Adrenal gland (tissue), 5 donors: ENCODE results near the gene NDST1.

ENCODE experiments used
- CTCF ChIP-seq, 6 experiments: fragments of 450-650 bp in 4 of 6; fragments of 200-600 bp in 2 of 6; sonication (generic) in 1 of 6; IDR thresholded peaks; 1 replicate in 5 of 6; 2 replicates in 1 of 6; pipeline versions ENCODE4 v1.5.1 to v1.8.0; 2016 to 2021; ENCODE audit warnings: antibody characterized with exemption in 6 of 6, mild to moderate bottlenecking in 2 of 6, moderate library complexity in 1 of 6
- POLR2A ChIP-seq, 2 donors: fragments of 450-650 bp; IDR thresholded peaks; one replicate each; pipeline ENCODE4 v1.6.1; 2017; ENCODE audit warnings: antibody characterized with exemption in 2 of 2, mild to moderate bottlenecking in 2 of 2, moderate library complexity in 1 of 2
- donor health status: DM: no; HTN: no; CAD: no.

DNA sequence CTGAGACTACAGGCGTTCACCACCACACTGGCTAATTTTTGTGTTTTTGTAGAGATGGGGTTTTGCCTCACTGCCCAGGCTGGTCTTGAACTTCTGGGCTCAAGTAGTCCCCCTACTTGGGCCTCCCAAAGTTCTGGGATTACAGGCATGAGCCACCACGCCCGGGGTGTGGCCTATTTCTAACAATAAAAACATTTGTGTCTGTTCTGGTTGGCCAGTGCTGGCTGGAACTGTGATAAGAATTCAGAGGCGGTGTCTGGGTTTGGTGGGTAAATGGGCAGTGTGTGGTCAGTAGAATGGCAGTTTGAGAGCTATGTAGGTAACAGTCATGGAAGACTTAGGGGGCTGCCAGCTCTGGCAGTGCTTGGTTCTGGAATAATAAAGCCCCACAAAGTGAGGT is 85.7 kb downstream of the NDST1 start:
- TF ChIP-seq POLR2A (IDR thresholded peaks at IDR 0.05) = no peak
- no peak for TF ChIP-seq CTCF (IDR thresholded peaks at IDR 0.05)
